Stimulated activated CD8-positive, alpha-beta memory T cell treated with anti-CD3 and anti-CD28 coated beads, Interleukin-7, amount 100 ng/mL, for 24 hours (primary cell): ENCODE results near the gene MDFIC.

Experiments used
- DNase-seq: peaks from one replicate; pipeline ENCODE4 v3.0.0-alpha.2; 2020; ENCODE audit warnings: low read depth

The MDFIC gene

DNA sequence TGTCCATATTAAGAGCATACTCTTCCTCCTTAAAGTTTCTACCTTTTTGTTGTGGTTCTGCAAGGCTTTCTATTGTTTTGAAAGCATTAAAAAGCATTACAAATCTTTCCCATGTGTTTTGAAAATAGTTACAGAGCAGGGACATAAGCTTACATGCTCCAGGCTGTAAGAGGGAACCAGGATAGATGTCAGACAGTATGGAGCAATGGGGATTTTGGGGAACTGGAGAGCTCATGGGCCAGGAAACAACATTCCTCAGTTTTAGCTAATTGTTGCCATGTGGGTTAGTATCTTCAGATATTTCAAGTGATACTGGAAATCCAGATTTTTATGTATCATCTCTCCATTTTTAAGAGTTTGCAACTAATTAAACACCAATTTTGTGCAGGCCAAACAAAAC lies 3.5 kb downstream of the MDFIC start:
- no peak for DNase-seq

DNA sequence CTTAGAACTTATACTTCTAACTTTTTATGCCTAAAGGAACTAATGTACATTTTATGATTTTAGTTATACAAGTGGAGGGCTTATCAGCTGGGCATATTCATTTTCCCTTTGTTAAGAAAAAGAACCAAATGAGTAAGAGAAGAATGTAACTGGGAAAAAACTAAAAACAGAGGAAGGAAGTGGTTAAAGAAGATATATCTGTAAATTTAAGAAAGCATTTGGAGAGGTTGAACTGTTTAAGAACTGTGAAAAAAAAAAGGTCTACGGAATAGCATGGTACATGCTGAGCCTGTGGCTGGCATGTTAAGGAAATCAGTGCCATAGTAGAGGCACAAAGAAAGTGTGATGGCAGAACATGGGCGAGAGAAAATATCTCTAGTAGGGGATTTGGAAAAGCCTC lies 6.2 kb downstream of the MDFIC start:
- no peak for DNase-seq

DNA sequence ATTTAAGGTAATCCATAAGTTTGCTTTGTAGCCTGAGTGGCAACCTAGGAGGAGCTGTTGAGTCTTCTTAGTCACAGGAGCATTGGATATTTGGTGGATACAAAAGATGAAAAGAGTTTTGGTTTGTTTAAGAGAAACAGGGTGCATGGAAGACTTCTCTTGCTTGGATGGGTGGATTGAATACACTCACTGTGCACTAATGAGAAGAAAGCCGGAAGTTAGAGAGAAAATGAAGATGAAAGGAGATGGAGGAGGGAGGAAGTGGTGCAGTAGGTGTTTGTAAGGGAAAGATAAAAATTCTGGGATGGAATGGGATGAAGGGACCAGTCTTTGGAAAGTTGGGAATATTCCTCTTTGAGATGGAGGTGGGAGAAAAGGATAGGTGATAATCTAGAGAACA lies 7.7 kb downstream of the MDFIC start:
- no peak for DNase-seq

DNA sequence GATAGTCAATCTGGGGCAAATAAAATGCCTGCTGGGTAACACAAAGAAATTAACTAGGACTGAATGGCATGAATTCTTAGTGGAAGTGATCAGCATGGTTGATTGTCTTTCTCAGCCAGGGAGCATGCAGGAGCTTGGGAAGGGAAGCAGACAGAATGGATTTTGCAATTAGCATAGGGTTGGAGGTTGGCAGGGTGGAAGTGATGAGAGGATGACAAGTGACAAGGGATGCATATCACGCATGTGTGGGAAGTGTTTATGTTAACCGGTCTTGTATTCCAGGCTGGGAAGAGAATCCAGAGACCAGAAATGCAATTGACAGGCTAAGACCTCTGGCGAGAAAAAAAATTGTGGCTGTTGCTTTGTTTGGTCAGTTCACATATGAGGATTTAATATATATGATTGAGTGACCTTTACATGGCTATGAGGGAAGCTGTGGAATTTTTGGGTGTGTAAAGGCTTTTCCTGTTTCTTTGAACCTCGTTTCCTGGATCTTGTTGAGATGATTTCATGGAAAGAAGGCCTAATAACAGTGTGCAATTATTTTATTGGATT lies 8.3 kb downstream of the MDFIC start:
- DNase-seq: no peak

DNA sequence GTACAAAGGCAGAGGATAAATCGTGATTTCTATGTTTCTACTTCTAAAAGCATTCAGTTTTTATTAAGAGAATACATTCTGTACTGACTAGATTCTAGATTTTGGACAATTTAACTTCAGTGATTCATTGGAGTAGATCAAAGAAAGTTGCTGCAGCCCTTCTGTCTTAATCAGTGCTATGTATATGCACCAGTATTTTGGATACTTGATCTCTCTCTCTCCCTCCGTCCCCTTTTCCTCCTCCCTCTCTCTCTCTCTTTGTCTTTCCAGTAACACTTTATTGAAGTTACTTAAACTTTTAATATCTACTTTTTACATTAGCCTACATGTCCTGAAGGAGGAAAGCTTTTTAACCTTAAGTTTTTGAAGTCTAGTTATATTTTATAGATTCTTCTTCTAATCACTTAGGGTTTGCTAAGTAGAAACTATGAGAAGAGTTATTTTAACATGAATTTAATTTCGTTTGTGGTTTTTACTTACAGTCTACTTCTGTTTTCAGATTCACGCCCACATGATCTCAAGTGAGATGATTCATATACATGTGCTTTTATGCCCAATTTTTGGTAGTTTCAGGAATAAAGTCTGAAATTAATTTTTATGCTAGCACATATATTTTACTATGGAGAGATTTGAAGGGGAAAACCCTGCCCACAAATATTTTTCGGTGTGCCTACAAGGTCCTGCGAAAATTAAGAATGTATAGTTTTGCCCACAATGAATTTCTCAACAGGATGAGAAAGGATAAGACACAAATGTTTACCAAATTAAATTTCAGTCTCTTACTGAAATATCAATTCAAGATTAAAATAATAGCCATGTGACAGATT lies 9.1 kb downstream of the MDFIC start:
- no peak for DNase-seq

DNA sequence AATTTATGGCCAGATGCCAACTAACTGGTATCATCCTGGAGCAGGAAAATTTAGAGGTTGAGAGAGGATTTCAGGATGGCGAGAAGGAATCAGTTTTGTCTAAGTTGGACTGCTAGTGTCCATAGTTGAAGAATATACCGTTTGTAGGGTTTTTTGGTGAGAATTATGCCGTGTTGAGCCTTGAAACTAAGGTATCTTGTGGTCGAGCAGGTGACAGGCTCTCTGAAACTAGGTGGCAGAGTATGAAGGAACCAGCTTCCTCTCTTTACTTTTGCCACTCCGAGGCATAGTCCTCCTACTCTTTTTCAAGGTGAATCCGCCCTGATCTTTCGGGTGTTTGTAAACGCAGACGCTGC lies 9.7 kb downstream of the MDFIC start:
- no peak for DNase-seq

DNA sequence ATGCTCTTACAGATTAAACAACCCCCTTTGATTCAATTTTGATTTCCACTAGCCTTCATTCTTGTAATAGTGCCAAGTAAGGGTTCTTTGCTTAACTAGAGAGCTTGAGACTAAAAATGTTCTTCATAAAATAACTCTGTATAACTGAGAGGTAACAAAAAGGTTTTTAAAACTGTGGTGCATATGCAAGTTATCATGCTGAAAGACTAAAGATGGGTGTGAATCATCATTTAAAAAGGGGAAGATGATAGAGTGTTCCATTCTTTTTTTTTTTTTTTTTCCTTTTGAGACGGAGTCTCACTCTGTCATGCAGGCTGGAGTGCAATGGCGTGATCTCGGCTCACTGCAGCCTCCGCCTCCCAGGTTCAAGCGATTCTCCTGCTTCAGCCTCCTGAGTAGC lies 11.1 kb downstream of the MDFIC start:
- no peak for DNase-seq

DNA sequence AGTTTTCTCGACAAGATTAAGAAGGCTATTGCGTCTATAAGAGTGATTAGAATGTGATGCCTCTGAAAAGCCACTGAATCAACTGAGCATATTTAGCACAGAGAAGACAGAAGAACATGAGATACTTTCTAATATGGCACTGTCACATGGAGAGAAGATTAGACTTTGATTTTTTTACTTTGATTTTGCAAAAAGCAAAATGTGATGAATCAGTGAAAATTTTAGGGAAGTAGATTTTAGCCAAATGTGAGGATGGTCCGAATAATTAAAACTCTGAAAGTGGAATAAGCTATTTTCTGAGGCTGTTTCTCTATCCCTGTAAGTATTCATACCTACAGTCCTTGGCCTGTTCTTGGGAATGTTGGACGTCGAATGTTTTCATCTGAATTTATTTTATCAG lies 11.8 kb downstream of the MDFIC start:
- no peak for DNase-seq

DNA sequence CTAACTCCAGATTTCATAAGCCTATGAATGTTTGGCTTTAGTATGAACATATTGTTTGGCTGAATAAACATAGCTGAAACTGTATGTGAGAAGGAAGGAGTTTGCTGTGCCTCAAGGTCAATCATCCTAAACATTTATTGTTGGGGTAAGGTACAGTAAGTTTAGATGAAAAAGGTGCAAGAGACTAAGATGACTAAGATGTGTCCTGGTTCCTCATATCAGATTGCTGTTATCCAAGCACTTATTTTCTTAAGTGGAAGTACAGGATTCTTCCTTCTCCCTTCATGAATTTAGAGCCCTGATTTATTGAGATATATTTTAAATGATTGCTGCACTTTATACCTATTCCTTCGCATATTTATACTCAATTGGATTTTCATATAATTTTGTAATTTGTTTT lies 12.2 kb downstream of the MDFIC start:
- no peak for DNase-seq

DNA sequence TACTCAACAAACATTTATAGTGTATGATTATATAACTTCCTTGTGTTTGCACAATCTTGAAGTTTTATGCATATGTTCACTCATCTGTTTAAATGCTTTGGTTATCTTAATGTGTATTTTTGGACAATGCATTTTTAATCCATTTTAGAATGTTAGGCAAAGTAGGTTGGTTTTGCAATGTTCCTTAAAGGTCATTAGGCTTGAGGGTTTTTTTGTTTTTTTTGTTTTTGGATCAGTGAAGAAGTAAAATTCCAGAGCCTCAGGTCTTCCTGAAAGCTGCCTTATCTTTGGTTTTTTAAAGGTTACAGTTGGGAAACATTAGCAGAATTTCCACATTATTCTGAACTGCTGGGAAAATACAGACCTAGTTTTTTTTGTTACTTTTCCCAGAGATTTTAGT lies 12.8 kb downstream of the MDFIC start:
- no peak for DNase-seq

DNA sequence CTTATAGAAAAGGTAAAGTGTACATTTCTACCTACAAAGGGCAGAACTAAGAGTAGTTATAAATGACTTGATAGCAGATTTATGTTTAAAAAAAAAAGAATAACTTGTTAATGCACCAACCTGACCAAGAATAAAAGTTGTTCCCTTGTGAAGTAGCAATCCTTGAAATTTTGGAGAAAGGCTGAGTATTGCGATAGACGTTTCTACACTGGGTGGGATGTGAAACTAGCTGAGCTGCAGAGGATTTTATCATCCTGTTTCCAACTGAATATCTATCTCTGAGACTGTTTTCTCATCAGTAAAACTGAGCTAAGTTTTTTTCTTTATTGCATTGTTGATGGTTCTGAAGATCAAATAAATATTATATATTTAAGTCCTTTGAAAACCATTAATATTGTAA lies 14.6 kb downstream of the MDFIC start:
- DNase-seq: no peak

DNA sequence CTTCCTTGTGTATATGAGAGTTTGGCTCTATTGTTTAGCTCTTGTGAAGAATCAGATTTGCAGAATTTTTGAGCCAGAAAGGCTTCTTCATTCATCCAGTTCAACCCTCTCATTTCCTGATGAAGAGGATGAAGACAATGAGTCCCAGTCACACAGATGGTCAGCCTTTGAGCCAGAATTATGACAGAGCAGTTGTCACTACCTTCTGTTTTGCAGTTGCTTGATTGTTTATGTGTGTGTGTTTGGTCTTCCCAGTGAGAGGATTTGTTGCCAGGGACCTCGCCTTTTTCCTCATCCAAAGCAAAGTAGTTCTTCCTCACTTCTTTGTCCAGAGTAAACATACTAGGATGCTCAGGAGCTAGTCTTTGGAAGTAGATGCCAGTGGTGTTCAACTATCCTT lies 15.6 kb downstream of the MDFIC start:
- DNase-seq: no peak

DNA sequence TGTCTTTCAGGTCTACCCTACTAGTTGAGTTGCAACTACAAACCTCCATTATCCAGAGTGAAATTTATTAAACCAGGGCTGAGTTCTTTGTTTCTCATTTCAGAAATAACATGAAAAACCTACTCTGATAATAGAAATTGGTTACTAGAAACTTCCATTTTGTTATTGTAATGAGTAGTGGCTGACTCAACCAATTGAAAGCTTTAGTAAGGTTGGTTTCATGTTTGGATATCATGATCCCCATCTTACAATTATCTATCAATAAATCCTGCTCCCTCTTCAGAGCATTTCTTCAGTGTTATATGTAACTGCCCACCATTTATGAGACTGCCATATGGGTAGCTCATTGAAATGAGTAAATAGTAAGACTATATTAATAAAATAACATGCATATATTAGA lies 16.9 kb downstream of the MDFIC start:
- DNase-seq: no peak

DNA sequence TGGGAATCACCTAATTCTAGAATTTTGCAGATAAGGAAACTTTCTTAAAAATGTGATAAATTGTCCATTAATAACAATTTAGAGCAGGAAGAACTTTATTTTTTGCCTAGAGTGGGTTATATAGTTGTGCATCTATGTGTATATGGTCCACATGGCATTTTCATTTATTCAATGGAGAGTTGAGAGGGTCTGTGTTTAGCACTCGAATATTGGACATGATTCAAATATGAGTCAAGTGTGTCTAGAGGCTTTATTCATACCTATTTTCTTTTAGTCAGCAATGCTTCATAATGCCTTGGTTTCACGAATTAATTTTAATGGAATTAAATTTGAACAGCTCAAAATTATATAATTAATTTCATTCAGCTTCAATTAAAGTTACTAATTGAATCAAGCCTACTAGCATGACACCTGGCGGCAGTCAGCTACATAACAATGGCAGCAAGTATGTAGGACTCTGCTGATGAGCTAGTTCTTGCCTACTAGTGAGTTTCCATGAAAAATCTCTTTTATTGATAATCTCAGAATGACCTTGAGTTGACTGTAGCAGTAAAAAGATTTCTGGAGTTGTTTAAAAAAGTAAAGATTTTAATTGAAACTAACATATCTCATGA lies 17.7 kb downstream of the MDFIC start:
- no peak for DNase-seq

DNA sequence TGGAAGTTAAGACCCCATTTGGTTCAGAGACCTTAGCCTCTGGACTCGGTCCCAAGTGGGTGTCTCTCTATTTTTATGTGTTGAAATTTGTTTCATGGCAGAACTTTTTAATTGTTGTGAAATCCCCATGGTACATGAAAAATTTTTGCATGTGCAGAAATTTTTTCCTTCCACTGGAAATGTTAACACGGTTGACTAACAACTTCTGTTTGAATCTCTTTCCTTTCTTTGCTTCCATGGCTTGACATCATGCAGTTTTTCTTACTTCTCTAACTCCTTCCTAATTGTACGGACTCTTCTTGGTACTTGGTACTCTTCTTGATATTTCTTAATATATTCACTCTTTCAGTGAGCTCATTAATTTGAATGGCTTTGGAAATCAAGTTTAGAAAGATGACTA lies 18.3 kb downstream of the MDFIC start:
- no peak for DNase-seq

DNA sequence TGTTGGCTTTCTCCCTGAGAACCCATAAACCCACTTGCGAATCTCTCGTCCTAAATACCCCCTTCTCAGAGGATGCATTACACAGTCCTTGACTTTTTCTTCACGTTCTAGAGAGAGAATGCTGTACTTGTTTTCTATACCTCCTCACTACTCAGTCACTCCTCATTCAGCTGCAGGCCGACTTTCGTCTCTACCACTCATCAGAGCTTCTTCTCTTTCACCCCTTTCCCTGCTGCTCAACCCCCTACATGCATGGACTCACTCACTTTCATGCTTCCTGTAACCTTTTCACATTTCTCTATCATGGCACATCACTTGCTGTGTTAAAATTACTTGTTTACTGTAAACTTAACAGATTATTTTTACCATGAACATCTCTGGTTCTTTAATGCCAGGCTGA lies 19.8 kb downstream of the MDFIC start:
- no peak for DNase-seq

DNA sequence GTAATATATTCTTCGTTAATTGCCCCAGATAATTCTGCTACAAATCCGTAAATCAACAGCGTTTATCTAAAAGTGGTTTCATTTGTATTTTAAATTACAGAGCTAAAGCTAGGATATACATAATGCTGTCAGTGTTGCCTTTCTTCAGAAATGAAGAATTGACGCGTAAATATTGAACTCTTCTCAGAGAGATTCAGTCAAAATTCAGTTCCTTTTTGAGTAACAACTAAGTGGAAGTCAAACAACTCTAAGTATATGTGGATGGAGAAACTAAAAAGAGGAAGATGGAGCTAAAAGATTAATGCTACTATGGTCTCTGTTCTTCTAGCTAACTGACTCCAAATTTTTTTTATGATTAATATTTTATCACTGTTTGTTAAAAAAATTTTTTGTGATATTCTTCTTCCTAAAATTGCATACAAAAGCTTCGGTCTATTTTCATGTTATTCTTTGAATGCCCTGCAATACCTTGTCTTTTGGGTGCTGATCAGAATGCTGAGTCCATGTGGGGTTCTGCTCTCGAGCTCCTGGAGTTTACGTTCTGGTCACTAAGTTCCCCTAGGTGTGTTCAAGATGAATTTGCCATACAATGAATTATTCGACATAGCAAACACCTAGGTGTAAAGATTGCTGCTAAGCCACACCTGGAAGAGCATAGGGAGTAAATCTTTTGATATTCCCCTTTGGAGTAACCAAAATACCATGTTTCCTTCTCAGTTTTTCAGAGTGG lies 20.7 kb downstream of the MDFIC start:
- DNase-seq: no peak

DNA sequence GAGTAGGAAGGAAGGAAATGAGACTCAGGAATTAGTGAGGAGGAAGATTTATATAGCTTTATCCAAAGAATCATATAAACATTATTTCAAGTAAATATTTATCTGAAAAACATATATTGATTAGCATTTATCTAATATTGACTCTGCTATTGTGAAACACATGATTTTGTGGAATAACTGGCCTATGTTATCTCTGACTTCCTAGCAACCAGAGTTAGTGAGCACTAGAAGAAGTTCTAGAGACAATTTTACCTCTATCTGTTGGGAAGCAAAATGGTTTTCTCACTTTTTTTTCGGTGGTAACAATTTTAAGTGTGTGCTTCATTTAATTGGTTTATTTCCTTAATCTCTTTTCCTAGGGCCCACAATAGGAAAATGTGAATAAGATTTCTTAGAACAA lies 21.6 kb downstream of the MDFIC start:
- no peak for DNase-seq

DNA sequence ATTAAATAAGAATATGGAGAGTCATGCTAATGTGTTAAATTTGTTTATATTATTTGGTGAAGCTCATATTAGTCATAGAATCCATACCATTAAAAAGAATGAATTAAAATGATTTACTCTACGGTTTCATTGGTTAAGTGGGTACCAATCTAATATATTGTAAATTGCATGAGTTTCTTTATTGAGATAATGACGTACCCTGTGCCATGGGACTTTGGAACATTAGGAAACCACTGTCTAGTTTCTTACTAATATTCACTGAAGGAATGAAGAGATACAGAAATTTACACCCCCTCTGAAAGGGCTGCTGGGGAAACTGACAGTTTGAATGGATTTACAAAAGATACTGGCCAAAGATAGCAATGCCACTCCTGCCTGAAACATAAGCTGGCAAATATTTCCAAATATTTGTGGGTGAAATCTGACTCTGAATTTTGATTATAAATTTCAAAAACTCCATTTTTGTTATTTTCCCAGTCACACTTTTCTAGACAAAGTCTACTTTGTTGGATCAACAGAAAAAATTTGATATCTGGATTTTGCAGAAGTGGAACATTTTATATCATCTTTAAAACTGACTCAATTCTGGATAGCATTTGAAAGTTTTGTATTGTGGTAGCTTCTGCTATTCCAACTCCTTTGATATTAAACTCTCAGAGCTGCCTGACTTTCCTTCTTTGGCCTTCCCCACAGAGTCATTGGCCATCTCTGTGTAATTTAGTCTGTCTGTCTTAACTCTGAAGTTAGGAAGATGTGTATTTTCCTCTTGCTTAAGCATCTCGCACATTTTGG lies 22.3 kb downstream of the MDFIC start:
- DNase-seq: no peak

DNA sequence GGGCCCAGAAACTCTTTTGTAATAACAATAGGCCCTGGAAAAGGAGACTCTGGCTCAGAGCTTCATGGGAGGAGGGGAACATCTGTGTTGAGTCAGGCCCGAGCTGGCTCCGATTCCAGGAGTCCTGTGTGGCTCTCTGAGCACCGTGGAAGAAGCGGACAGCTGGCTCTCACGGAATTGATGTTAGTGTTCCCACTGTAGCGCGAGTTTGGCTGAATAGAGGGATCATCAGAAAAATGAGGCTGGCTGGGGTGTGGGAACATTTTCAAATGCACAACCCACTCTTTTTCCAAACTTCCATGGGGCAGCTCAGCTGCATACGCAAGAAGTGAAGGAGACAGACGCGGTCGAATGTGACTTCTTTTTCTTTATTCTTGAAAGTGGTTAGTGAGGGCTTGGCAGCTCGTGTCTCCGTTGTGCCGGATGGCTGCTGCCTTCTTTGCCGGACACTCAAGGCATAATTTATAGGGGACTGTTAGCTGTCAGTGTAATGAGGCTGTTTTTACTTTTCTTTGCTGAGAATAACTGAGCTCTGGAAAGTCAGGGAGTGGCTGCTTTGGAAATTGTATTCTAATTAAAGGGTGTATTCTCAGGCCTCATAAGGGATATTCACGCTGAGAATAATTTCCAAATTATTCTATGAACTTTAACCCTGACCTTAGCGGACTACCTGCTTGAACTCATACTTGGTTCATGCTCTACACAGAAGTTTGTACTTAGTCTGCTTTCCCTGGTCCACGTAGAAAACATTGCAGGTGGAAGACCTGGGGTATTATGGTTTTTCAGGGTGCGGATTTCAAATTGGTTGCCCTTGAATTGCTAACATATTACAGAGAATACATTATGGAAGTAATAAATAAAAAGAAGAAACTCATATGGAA lies 23.1 kb downstream of the MDFIC start:
- DNase-seq: no peak

DNA sequence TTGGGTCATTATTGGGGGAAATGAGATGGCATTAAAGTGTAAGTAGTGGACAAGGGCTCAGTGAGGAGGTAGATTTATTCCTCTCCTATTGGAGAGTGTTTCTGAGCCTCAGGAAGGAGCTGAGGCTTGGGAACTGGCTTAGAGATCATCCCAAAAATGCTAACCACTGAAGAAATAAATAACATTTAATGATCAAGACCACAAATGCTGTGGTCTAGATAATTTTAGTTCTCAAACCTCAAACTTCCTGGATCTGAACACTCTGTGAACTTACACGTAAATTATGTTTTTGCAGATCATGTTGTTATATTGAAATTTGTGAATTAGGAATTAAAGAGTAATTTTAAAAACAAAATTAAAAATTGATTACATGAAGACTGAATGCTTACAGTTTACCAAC lies 27.3 kb downstream of the MDFIC start:
- no peak for DNase-seq
